HCT116 (cell line): ENCODE measurements around the gene POLA1.

Experiments used
- CEBPB ChIP-seq: IDR thresholded peaks from 2 replicates; pipeline ENCODE4 v1.6.1; 2012; ENCODE audit warnings: low read depth
- EZH2 ChIP-seq: fragments of 200-600 bp; sonication (generic); IDR thresholded peaks from 2 replicates; pipeline ENCODE4 v1.6.1; 2017; ENCODE audit warnings: antibody characterized with exemption, mixed run types
- EZH2phosphoT487 ChIP-seq: fragments of 200-600 bp; IDR thresholded peaks from 2 replicates; pipeline ENCODE4 v1.6.1; 2018; ENCODE audit warnings: antibody characterized with exemption, borderline replicate concordance
- POLR2A ChIP-seq: IDR thresholded peaks from 2 replicates; pipeline ENCODE4 v1.7.0; 2011; ENCODE audit warnings: borderline replicate concordance; ENCODE audit not compliant: insufficient read depth, insufficient read length; ENCODE audit errors: extremely low read depth
- RAD21 ChIP-seq: IDR thresholded peaks from 2 replicates; pipeline ENCODE4 v1.6.1; 2012; ENCODE audit warnings: low read depth, mild to moderate bottlenecking
- SIN3A ChIP-seq: IDR thresholded peaks from 2 replicates; pipeline ENCODE4 v1.6.1; 2012; ENCODE audit warnings: low read depth
- TCF7L2 ChIP-seq: IDR thresholded peaks from 2 replicates; pipeline ENCODE4 v1.7.0; 2011; ENCODE audit warnings: borderline replicate concordance, inconsistent platforms; ENCODE audit not compliant: insufficient read depth, insufficient read length; ENCODE audit errors: extremely low read depth
- YY1 ChIP-seq: IDR thresholded peaks from 2 replicates; pipeline ENCODE4 v1.6.1; 2011; ENCODE audit warnings: low read length, low read depth, moderate library complexity, mild to moderate bottlenecking; ENCODE audit not compliant: insufficient replicate concordance; ENCODE audit errors: extremely low read depth
- TF ChIP-seq, protein P1 (sequence below), 3 experiments: fragments of 200-600 bp in 1 of 3; sonication (generic) in 1 of 3; IDR thresholded peaks in 2 of 3; conservative IDR thresholded peaks in 1 of 3; 2 replicates each; pipeline ENCODE4 v1.5.1; 2012 to 2017; ENCODE audit warnings: low read depth in 2 of 3, low read length in 2 of 3, antibody characterized with exemption in 1 of 3, borderline replicate concordance in 1 of 3, control low read depth in 1 of 3, mild to moderate bottlenecking in 1 of 3, mixed read lengths in 1 of 3, mixed run types in 1 of 3, moderate library complexity in 1 of 3; ENCODE audit not compliant: insufficient read depth in 1 of 3
- TF ChIP-seq, protein P2 (sequence below): IDR thresholded peaks from 2 replicates; pipeline ENCODE4 v1.6.1; 2012; ENCODE audit warnings: low read depth
- TF ChIP-seq, protein P3 (sequence below): IDR thresholded peaks from 2 replicates; pipeline ENCODE4 v1.6.1; 2012
- TF ChIP-seq, protein P4 (sequence below): IDR thresholded peaks from 2 replicates; pipeline ENCODE4 v1.6.1; 2012

DNA sequence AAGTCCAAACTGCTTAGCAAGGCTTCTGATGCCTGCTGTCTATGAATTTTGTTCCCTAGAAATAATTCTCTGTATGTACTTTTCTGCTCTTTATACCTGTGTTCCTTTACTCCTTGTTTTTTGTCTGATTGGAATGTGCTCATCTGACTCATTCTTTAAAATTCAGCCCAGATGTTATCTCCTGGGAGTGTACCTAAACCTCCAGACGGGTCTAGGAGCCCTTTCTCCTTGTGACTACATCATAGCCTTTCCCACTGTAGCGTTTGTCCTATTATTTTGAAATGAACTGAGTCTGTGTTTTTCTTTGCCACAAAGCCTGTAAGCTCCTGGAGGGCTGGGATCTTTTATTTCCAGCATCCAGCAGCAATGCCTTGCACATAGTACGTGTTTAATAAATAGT lies 26.3 kb downstream of the POLA1 start:
- TF ChIP-seq EZH2phosphoT487 (no peak), EZH2 (no peak), POLR2A (no peak), TCF7L2 (no peak), YY1 (no peak), CEBPB (no peak), SIN3A (no peak), RAD21 (no peak)
- TF ChIP-seq, protein P1, sequence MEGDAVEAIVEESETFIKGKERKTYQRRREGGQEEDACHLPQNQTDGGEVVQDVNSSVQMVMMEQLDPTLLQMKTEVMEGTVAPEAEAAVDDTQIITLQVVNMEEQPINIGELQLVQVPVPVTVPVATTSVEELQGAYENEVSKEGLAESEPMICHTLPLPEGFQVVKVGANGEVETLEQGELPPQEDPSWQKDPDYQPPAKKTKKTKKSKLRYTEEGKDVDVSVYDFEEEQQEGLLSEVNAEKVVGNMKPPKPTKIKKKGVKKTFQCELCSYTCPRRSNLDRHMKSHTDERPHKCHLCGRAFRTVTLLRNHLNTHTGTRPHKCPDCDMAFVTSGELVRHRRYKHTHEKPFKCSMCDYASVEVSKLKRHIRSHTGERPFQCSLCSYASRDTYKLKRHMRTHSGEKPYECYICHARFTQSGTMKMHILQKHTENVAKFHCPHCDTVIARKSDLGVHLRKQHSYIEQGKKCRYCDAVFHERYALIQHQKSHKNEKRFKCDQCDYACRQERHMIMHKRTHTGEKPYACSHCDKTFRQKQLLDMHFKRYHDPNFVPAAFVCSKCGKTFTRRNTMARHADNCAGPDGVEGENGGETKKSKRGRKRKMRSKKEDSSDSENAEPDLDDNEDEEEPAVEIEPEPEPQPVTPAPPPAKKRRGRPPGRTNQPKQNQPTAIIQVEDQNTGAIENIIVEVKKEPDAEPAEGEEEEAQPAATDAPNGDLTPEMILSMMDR (IDR thresholded peaks at IDR 0.05 in 2 of 3, conservative IDR thresholded peaks at IDR 0.05 in 1 of 3; ENCODE audit: borderline replicate concordance in 1 of 3, insufficient read depth in 1 of 3, low read depth in 2 of 3, low read length in 2 of 3) = no peak
- TF ChIP-seq, protein P2, sequence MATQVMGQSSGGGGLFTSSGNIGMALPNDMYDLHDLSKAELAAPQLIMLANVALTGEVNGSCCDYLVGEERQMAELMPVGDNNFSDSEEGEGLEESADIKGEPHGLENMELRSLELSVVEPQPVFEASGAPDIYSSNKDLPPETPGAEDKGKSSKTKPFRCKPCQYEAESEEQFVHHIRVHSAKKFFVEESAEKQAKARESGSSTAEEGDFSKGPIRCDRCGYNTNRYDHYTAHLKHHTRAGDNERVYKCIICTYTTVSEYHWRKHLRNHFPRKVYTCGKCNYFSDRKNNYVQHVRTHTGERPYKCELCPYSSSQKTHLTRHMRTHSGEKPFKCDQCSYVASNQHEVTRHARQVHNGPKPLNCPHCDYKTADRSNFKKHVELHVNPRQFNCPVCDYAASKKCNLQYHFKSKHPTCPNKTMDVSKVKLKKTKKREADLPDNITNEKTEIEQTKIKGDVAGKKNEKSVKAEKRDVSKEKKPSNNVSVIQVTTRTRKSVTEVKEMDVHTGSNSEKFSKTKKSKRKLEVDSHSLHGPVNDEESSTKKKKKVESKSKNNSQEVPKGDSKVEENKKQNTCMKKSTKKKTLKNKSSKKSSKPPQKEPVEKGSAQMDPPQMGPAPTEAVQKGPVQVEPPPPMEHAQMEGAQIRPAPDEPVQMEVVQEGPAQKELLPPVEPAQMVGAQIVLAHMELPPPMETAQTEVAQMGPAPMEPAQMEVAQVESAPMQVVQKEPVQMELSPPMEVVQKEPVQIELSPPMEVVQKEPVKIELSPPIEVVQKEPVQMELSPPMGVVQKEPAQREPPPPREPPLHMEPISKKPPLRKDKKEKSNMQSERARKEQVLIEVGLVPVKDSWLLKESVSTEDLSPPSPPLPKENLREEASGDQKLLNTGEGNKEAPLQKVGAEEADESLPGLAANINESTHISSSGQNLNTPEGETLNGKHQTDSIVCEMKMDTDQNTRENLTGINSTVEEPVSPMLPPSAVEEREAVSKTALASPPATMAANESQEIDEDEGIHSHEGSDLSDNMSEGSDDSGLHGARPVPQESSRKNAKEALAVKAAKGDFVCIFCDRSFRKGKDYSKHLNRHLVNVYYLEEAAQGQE = no peak
- TF ChIP-seq, protein P3, sequence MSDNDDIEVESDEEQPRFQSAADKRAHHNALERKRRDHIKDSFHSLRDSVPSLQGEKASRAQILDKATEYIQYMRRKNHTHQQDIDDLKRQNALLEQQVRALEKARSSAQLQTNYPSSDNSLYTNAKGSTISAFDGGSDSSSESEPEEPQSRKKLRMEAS = no peak
- TF ChIP-seq, protein P4, sequence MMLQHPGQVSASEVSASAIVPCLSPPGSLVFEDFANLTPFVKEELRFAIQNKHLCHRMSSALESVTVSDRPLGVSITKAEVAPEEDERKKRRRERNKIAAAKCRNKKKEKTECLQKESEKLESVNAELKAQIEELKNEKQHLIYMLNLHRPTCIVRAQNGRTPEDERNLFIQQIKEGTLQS = no peak
